ENCODE measurements around the gene GOLGA3.

The GOLGA3 gene

DNA sequence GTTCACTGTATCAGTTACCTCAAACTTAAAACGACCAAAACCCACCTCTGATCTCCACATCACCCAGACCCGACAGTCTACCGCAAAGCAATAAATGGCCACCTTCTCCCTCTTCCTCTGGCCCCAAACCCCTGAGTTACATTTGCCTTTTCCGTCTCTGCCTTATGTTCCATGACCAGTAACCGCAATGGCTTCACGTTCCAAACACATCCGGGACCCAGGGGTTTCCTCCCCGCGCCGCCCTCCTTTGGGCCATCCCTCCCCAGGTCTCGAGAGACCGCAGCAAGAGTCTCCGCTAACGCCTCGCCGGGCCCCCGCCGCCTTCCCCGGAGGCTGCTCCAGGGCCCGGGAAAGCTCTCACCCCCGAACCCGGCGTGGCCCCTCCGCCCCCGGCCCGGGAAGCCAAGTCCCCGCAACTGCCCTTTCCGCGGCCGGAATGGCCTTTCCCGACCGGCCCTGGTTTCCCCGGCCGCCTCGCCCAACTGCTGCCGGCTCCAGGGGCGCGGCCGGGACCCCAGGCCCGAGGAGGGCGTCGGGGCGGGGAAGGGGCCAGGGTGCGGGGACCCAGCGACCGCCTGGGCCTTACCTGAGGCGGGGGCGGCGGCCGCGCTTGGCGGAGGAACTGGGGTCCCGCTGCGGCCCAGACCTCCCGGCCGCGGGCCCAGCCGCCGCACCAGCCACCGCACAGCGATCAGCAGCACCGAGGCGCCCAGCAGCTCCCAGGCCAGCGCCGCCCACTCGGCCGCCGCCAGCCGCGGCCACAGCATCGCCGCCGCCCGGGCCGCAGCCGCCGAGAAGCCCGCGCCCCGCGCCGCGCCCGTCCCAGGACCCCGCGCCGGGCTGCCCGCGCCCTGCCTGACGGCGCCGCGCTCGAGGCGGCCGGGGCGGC lies 67.4 kb downstream of the GOLGA3 start, which contains the start of gene ANKLE2:
Gene ANKLE2 (minus strand): TSS at position 801 of the 889 bp plus-strand sequence. CDS start 34 bp downstream, at position 767.
- no peak for TF ChIP-seq FOXM1 (IDR thresholded peaks at IDR 0.05; ENCODE audit: borderline replicate concordance, low read depth)
- no peak for TF ChIP-seq YY1 (IDR thresholded peaks at IDR 0.05; ENCODE audit: low read depth)
- no peak for TF ChIP-seq TEAD4 (IDR thresholded peaks at IDR 0.05)
- TF ChIP-seq, protein P1, sequence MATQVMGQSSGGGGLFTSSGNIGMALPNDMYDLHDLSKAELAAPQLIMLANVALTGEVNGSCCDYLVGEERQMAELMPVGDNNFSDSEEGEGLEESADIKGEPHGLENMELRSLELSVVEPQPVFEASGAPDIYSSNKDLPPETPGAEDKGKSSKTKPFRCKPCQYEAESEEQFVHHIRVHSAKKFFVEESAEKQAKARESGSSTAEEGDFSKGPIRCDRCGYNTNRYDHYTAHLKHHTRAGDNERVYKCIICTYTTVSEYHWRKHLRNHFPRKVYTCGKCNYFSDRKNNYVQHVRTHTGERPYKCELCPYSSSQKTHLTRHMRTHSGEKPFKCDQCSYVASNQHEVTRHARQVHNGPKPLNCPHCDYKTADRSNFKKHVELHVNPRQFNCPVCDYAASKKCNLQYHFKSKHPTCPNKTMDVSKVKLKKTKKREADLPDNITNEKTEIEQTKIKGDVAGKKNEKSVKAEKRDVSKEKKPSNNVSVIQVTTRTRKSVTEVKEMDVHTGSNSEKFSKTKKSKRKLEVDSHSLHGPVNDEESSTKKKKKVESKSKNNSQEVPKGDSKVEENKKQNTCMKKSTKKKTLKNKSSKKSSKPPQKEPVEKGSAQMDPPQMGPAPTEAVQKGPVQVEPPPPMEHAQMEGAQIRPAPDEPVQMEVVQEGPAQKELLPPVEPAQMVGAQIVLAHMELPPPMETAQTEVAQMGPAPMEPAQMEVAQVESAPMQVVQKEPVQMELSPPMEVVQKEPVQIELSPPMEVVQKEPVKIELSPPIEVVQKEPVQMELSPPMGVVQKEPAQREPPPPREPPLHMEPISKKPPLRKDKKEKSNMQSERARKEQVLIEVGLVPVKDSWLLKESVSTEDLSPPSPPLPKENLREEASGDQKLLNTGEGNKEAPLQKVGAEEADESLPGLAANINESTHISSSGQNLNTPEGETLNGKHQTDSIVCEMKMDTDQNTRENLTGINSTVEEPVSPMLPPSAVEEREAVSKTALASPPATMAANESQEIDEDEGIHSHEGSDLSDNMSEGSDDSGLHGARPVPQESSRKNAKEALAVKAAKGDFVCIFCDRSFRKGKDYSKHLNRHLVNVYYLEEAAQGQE (IDR thresholded peaks at IDR 0.05; ENCODE audit: low read depth), result no peak
- TF ChIP-seq CREB1 (IDR thresholded peaks at IDR 0.05; ENCODE audit: low read depth), result no peak
- TF ChIP-seq EGR1 (IDR thresholded peaks at IDR 0.05), result no peak
- no peak; the same call in 1 of the 2 replicates for TF ChIP-seq TAF1 (IDR thresholded peaks at IDR 0.05; ENCODE audit: low read depth)
- TF ChIP-seq EP300 (IDR thresholded peaks at IDR 0.05; ENCODE audit: borderline replicate concordance), result no peak
- TF ChIP-seq ZBTB7A (IDR thresholded peaks at IDR 0.05; ENCODE audit: low read depth), result no peak
- no peak for TF ChIP-seq RAD21 (IDR thresholded peaks at IDR 0.05; ENCODE audit: low read depth)
- TF ChIP-seq, protein P2, sequence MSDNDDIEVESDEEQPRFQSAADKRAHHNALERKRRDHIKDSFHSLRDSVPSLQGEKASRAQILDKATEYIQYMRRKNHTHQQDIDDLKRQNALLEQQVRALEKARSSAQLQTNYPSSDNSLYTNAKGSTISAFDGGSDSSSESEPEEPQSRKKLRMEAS (IDR thresholded peaks at IDR 0.05), result no peak
- TF ChIP-seq, protein P3, sequence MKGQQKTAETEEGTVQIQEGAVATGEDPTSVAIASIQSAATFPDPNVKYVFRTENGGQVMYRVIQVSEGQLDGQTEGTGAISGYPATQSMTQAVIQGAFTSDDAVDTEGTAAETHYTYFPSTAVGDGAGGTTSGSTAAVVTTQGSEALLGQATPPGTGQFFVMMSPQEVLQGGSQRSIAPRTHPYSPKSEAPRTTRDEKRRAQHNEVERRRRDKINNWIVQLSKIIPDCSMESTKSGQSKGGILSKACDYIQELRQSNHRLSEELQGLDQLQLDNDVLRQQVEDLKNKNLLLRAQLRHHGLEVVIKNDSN (IDR thresholded peaks at IDR 0.05), result no peak
- no peak for TF ChIP-seq TCF12 (IDR thresholded peaks at IDR 0.05; ENCODE audit: low read depth)

DNA sequence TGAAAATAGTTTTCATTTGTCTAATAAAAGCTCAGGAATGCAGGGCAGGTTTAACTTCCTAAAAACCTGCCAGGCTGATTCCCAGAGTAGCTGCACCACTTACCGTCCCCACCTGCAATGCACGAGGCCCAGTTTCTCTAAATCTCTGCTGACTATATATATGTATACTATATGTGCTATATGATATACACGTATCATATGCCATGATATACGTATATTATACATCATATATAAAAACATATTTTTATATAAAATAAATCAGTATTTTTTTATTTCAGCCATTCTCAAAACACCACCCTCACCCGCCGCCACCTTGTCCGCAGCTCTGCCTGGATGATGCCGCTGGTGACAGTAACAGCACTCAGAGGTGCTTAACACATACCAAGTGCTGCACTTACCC lies 69.3 kb downstream of the GOLGA3 start:
- TF ChIP-seq ZBTB7A (IDR thresholded peaks at IDR 0.05; ENCODE audit: low read depth) (no peak), RAD21 (IDR thresholded peaks at IDR 0.05; ENCODE audit: low read depth) (no peak), CREB1 (IDR thresholded peaks at IDR 0.05; ENCODE audit: low read depth) (no peak), EGR1 (IDR thresholded peaks at IDR 0.05) (no peak), TCF12 (IDR thresholded peaks at IDR 0.05; ENCODE audit: low read depth) (no peak), TEAD4 (IDR thresholded peaks at IDR 0.05) (no peak), YY1 (IDR thresholded peaks at IDR 0.05; ENCODE audit: low read depth) (no peak), NFIC (IDR thresholded peaks at IDR 0.05) (no peak)
- TF ChIP-seq, protein P2 (IDR thresholded peaks at IDR 0.05), result no peak

DNA sequence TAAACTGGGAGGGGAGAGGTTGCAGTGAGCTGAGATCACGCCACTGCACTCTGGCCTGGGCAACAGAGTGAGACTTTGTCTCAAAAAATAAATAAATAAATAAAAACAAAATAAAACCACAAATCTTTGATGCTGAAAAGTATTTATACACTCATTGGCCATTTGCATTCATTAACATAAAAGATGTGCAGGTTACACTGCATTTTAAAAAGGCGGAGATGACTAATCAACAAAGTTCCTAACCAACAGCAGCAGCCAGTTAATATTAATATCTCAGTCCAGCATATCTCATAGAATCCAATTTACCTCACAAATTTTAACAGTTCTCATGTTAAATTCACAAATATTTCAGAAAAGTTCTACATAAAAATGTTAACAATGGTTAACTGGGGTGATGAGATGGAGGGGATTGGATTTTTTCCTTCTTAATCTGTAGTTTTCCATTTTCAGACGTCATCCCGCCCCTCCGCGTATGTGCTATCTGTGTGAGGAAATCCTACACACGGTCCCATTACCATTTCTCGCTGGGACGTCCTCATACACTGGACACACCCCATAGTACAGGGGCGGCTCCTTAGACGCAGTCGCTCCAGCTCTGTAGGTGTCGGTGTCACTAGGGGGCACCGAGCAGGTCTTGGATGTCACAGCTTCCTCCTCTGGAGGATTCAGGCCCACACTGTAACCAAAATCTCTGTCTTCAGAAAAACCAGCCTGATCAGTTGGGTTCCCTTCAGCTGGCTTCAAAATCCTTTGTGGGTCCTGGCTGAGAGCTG lies 74.3 kb downstream of the GOLGA3 start:
- TF ChIP-seq YY1 (IDR thresholded peaks at IDR 0.05; ENCODE audit: low read depth) (no peak), TCF12 (IDR thresholded peaks at IDR 0.05; ENCODE audit: low read depth) (no peak), ZBTB7A (IDR thresholded peaks at IDR 0.05; ENCODE audit: low read depth) (no peak), RAD21 (IDR thresholded peaks at IDR 0.05; ENCODE audit: low read depth) (no peak), TAF1 (IDR thresholded peaks at IDR 0.05; ENCODE audit: low read depth) (no peak), FOXM1 (IDR thresholded peaks at IDR 0.05; ENCODE audit: borderline replicate concordance, low read depth) (no peak), EGR1 (IDR thresholded peaks at IDR 0.05) (no peak), EP300 (IDR thresholded peaks at IDR 0.05; ENCODE audit: borderline replicate concordance) (no peak), NFIC (IDR thresholded peaks at IDR 0.05) (no peak)
- TF ChIP-seq, protein P3 (IDR thresholded peaks at IDR 0.05), result no peak
- TF ChIP-seq, protein P2 (IDR thresholded peaks at IDR 0.05), result no peak

DNA sequence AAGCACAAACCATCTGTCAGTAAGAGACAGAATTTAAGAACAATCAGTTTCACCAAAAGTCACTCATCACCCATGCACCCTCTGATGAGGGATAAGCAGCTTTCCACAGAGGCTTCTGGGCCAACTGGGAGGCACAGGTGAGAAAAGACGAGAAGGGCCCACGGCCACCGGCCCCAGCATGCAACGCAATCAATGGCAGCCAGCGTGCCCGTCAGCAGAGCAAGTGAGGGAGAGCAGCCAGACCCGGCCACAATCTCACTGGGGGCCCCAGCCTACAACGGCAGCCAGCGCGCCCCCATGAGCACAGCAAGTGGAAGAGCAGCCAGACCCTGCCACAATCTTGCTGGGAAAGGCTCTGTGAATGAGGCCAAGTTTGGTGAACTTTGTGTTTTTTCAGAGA lies 80.3 kb downstream of the GOLGA3 start:
- TF ChIP-seq RAD21 (IDR thresholded peaks at IDR 0.05; ENCODE audit: low read depth) (no peak), EP300 (IDR thresholded peaks at IDR 0.05; ENCODE audit: borderline replicate concordance) (no peak), FOXM1 (IDR thresholded peaks at IDR 0.05; ENCODE audit: borderline replicate concordance, low read depth) (no peak), CEBPB (IDR thresholded peaks at IDR 0.05) (no peak), NFIC (IDR thresholded peaks at IDR 0.05) (no peak), TEAD4 (IDR thresholded peaks at IDR 0.05) (no peak), TAF1 (IDR thresholded peaks at IDR 0.05; ENCODE audit: low read depth) (no peak)
- TF ChIP-seq, protein P1 (IDR thresholded peaks at IDR 0.05; ENCODE audit: low read depth), result no peak

DNA sequence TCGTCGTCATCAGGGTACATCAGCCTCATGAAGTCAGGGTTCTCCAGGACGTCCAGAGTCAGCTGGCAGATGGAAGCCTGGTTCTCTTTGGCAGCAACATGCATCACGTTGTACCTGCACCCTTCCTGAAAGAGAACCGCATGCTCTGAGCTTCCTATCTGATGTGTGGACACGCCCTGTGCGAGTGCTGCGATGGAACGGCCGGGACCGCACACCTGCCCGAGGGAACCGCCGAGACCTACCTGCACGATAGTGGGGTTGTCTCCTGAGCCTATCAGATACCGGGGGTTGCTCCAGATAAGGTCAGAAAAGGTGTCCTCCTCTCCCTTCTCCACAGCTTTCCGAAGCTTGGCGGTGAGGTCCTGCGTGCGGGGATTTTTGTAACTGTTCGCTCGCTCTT lies 80.8 kb downstream of the GOLGA3 start:
- no peak for TF ChIP-seq CREB1 (IDR thresholded peaks at IDR 0.05; ENCODE audit: low read depth)
- TF ChIP-seq, protein P2 (IDR thresholded peaks at IDR 0.05), result no peak
- TF ChIP-seq EGR1 (IDR thresholded peaks at IDR 0.05), result no peak
- no peak for TF ChIP-seq EP300 (IDR thresholded peaks at IDR 0.05; ENCODE audit: borderline replicate concordance)
- TF ChIP-seq NFIC (IDR thresholded peaks at IDR 0.05), result no peak
- no peak for TF ChIP-seq YY1 (IDR thresholded peaks at IDR 0.05; ENCODE audit: low read depth)
- no peak for TF ChIP-seq CEBPB (IDR thresholded peaks at IDR 0.05)
- TF ChIP-seq FOXM1 (IDR thresholded peaks at IDR 0.05; ENCODE audit: borderline replicate concordance, low read depth), result no peak
- no peak for TF ChIP-seq RAD21 (IDR thresholded peaks at IDR 0.05; ENCODE audit: low read depth)
- TF ChIP-seq, protein P1 (IDR thresholded peaks at IDR 0.05; ENCODE audit: low read depth), result no peak
- TF ChIP-seq TAF1 (IDR thresholded peaks at IDR 0.05; ENCODE audit: low read depth), result no peak
- no peak for TF ChIP-seq TCF12 (IDR thresholded peaks at IDR 0.05; ENCODE audit: low read depth)
- no peak for TF ChIP-seq TEAD4 (IDR thresholded peaks at IDR 0.05)
